ENCODE measurements around the gene STUM.
A peak's percentile ranks its signal among the peaks of the same experiment; 100 is the strongest.

STUM gene

GRCh38 chr1:226560243-226560642, 11.7 kb downstream of the STUM start:
- DNase-seq (ENCODE audit: low read depth in 2 of 2), result no peak

- DNase-seq (ENCODE audit: low read depth in 2 of 2), result no peak
Measured at GRCh38 chr1:226562989-226563388, 14.4 kb downstream of the STUM start.

- no peak for DNase-seq (ENCODE audit: low read depth in 2 of 2)
Measured at GRCh38 chr1:226563666-226564065, 15.1 kb downstream of the STUM start.

DNA sequence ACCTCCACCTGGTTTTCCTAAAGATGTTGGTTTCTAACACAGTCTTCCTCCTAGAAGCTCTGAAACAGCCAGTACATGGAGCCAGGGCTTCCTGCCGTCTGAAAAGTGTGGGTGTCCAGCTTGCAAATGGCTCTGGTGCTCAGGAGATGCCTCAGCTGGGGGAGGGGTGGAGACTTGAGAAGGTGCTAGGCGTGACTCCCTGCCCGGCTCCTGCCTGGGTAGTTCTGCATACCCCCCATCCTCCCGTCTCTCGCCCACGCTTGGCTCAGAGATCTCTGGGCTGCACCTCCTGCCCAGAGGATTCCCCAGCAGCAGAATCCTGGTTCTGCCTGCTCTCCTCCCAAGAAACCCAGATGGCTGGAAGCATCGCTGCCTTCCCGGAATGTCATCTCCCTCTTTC, 16.9 kb downstream of the STUM start:
- no peak for DNase-seq (ENCODE audit: low read depth in 2 of 2)

DNA sequence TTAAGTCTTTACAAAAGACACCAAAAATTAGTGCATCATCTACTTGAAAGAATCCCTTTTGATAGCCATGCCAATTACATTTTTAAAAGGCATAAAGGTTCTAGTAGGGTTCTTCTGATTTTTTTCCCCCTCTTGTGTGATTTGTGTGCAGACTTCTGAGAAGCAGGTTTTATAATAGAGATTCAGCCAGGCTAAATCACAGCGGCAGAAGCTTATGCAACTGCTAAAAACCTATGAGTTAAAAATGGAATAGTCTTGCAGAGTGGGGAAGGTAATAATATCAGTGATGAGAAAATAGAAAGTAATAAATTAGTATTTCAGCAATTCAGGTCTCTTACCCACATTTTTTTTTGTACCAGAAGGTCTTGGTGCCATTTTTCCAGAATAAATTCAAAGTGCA, 17.7 kb downstream of the STUM start:
- DNase-seq (ENCODE audit: low read depth in 2 of 2), result no peak

DNA sequence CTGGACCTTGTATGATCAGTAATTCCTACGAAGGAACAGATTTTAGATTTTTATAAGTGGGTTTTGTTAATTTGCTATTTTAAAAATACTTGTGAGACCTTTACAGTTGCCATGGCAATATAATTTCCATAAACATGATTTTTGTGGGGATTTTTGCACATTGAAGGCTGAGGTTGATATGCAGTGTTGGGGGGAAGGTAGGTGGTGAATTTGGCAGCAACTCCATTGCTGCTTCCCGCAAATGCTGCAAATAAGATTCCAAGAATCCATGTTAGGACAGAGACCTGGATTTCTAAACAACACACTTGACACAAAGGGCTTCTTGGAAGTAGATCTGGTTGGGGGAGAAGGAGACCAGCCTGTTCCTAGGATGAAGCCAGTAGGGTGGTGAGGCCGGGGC, 18.2 kb downstream of the STUM start:
- DNase-seq (ENCODE audit: low read depth in 2 of 2), result no peak

DNA sequence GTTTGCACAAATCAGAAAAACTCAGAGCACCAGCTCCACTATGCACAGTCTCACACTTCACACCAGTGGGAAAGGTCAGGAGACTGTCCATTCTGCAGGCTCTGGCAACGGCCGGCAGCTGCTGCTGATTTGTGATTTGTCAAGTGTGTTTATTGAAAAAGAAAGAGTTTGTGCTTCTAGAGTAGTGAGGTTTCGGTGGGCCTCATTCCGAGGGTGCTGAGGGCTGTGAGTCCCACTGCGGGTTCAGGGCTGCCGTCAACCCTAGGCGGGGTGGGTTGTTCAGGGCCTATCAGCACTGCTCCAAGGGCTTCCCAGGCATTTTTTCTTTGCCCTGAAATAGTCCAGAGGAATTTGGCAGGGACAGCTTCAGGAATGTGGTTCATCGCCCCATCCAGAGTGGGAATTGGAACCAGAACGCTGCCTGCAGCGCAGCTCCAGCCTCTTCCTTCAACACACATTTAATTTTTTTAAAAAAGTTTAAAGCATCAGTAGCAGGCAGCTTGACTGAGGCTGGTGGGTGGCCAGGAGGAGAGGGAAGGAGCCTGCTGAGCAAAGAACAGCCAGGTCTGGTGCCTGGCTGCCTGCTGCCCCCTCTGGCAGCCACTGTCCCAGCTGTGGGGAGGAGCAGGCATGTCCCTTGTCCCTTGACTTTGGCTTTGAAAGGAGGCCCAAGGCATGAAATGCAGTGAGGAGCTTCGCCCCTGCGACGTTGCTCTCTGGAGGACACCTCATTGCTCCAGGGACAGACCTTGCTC, 19.7 kb downstream of the STUM start:
- DNase-seq (ENCODE audit: low read depth in 2 of 2), result no peak

DNA sequence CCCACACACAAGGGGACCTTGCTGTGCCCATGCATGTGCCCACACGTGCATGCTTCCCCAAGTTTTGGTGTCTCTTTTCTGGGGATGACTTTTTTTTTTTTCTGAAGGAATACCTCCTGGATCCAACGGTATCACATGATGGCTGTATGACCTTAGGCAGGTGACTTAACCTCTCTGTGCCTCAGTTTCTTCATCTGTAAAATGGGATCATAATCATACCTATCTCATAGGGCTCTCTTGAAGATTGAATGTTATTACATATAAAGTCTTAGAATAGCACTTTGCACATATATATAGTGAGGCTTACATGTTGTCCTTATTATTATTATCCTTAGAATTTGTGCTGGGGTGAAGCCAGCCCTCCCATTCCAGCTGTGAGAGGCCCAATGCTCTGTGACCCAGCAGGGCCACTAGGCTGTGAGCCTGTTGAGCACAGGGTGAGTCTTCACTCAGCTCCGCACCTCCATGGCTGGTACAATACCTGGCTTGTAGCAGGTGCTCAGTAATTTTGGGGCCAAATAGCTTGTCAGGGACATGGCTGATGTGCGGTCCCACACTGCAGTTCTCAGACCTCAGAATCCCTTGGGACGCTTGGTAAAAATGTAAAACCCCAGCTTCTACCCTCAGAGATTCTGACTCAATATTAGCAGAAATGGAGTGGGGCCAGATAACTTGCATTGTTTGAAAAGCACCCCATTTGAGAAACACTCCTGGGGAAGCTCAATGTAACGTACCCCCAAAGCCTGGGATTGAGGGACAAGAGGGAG, 20.6 kb downstream of the STUM start:
- DNase-seq (ENCODE audit: low read depth in 2 of 2), result no peak

DNA sequence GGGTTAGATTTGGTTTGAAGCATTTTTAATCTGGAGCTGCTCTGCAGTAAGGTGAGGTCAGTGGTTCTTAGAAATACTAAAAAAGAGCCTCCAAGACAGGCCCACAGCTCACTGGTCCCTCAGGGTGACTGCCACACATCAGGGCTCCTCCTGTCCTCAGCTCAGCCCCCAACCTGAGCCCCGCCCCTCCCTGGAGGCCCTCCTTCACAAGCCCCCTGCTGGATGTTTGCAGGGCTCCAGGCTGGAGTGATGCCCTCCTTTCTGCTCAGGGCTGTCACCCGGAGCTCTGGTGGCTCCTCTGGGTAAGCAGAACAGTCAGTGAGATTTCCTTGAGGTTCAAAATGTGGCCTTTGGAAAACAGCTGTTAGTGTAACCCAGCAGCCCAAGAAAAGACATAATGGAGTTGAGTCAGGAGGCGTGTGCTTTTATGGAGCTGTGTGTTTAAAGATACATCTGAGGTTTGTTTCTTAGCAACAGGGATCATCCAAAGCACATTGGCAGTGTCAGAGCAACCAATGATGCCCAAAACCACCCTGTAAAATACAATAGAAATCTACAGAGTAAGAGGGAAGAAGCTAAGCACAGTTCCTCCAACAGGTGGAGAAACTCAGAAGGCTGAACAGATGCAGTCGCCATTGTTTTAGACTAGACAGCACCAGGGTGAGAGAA, 21.4 kb downstream of the STUM start:
- DNase-seq (ENCODE audit: low read depth in 2 of 2), result peak in 1 of 2 donors; percentile 38

- no peak for DNase-seq (ENCODE audit: low read depth in 2 of 2)
Measured at GRCh38 chr1:226571893-226572292, 23.3 kb downstream of the STUM start.

DNA sequence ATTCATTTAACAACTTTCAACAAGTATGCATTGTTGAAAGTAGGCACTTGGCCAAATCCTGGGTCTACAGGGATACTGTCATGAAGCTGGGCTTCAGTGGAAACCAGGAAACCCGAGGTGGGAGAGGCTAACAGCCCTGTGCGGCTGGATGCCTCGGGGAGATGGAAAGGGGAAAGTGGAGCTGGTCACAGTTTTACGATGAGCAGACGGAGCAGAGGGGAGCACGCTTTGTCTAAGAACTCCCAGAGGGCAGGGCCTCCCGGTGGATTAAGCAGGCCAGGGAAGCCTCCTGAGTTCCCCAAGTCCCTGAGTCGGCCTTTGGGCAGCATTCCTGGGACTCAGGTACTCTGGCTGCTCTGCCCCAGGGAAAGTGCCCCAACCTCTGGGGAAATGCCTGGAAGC, 23.8 kb downstream of the STUM start:
- no peak for DNase-seq (ENCODE audit: low read depth in 2 of 2)

- DNase-seq (ENCODE audit: low read depth in 2 of 2), result no peak
Measured at GRCh38 chr1:226574044-226574443, 25.5 kb downstream of the STUM start.

GRCh38 chr1:226574591-226575435, 26.2 kb downstream of the STUM start:
- DNase-seq (ENCODE audit: low read depth in 2 of 2), result no peak

- DNase-seq (ENCODE audit: low read depth in 2 of 2), result no peak
Measured at GRCh38 chr1:226575436-226575720, 26.8 kb downstream of the STUM start.

DNA sequence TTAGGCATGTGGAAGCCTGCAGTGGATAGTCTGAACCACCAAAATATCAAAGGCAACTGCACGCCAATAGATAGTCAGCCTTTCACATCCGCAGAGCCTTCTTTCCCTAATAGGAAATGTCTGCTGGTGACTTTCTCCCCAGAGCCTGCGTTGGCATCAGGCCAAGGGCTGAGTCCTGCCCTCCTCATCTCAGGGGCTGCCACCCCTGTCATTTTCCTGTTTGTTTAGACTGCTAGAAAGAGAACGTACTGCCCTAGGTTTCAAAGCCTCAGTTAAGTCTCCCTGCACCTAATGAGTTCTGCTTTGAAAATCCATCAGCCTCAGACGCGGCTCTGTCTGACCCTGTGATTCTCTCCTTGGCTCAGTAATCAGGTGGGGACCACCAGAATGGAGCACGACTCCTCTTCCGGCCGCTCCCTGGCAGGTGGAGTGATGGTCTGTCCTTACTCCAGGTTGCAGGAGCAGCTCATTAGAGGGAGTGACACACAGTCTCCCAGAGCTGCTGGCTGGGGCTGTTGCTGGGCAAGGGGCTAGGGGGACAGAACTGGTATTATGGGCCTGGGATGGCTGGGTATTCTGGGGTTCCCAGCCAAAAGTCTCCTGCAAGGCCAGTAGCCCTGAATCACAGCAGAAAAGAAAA, 27.3 kb downstream of the STUM start:
- no peak for DNase-seq (ENCODE audit: low read depth in 2 of 2)

- DNase-seq (ENCODE audit: low read depth in 2 of 2), result no peak
Measured at GRCh38 chr1:226576601-226577000, 28.0 kb downstream of the STUM start.

DNA sequence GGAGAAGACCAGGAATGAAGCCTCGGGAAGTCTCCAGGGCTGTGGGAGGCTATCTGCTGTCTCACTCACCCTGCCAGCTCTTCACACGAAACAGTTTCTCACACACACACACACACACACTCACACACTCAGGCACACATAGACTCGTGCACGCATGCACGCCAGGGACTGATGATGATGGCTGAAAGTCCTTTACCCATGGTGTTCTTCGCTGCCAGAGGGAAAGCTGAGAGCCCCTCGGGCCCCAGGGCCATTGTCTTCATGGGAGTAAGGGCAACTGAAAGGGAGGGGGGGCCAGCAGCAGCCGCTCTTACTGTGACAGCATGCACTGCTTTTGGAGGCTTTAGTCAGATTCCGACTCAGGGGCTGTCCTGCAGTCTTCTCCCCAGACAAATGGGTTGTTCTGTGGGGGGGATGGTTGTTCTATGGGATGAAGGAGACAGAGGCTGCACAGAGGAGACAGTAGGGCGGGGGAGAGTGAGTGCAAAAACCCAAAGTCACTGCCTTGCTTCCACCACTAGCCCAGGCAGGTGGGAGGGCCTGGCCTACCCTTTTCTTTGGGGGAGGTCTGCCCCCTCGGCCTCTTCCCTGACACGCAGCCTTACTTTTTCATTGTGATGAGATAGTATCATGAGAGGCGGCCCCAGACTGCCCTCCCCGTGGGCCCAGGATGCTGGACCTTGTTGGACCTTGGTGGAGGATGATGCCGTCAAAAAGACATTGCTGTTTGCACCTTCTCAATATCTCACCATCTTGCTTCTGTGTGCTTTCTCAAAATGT, 29.0 kb downstream of the STUM start:
- DNase-seq (ENCODE audit: low read depth in 2 of 2), result no peak

GRCh38 chr1:226578946-226579578, 30.5 kb downstream of the STUM start:
- no peak for DNase-seq (ENCODE audit: low read depth in 2 of 2)

GRCh38 chr1:226579781-226580323, 31.3 kb downstream of the STUM start:
- DNase-seq (ENCODE audit: low read depth in 2 of 2), result no peak

Measured in stimulated activated CD8-positive, alpha-beta memory T cell treated with anti-CD3 and anti-CD28 coated beads, Interleukin-2, amount 100 ng/mL, for 48 hours (primary cell).